Measurements from ENCODE around the gene SPAG17. TPM values are rescaled to one million over a fixed set of nuclear protein-coding genes. Genes with fewer than 3 reads are reported as not detected.

Gene SPAG17
- total RNA-seq, 1 experiment from 2014 or later: 0.52 TPM

- ATAC-seq: no peak
- no peak overlapping the region for H3K27ac Mint-ChIP-seq
- TF ChIP-seq MLX (CRISPR knock-in tag; IDR thresholded peaks at IDR 0.05): no peak
- no peak for TF ChIP-seq JUN (CRISPR knock-in tag; IDR thresholded peaks at IDR 0.05)
- no peak for TF ChIP-seq SOX15 (CRISPR knock-in tag; IDR thresholded peaks at IDR 0.05)
- no peak for TF ChIP-seq NR3C1 (CRISPR knock-in tag; conservative IDR thresholded peaks at IDR 0.05; ENCODE audit: low read depth)
- no peak for TF ChIP-seq CDX4 (CRISPR knock-in tag; IDR thresholded peaks at IDR 0.05; ENCODE audit: borderline replicate concordance)
- TF ChIP-seq JAZF1 (CRISPR knock-in tag; IDR thresholded peaks at IDR 0.05): no peak
- TF ChIP-seq STAT6 (CRISPR knock-in tag; conservative IDR thresholded peaks at IDR 0.05; ENCODE audit: low read depth): no peak
- no peak for TF ChIP-seq ATF1 (CRISPR knock-in tag; IDR thresholded peaks at IDR 0.05)
- peaks cover 33% of the 10 kb centered on the region for H3K4me1 Mint-ChIP-seq
- H3K27me3 Mint-ChIP-seq (ENCODE audit: low read depth): no peaks in the 10 kb centered on the region; the same call in none of the 2 replicates
- DNase-seq (ENCODE audit: low spot score): no peak
- peaks cover 30% of the 10 kb centered on the region for H3K9me3 Mint-ChIP-seq
- H3K4me3 Mint-ChIP-seq: no peak overlapping the region
- peaks cover 23% of the 10 kb centered on the region for H3K36me3 Mint-ChIP-seq
- CTCF ChIA-PET: no interaction called here
- POLR2A ChIA-PET: no interaction called here
Observed at GRCh38 chr1:118189564-118189963, 4.5 kb upstream of the SPAG17 start.

- Mint-ChIP-seq H3K4me1 (peaks cover 37% of the 10 kb centered on the region), H3K27me3 (ENCODE audit: low read depth) (no peaks in the 10 kb centered on the region; the same call in none of the 2 replicates), H3K4me3 (no peak overlapping the region), H3K9me3 (peaks cover 26% of the 10 kb centered on the region), H3K27ac (peak overlapping the region; percentile 8; the same call in 1 of the 2 replicates), H3K36me3 (peaks cover 22% of the 10 kb centered on the region)
- DNase-seq (ENCODE audit: low spot score) (no peak), ATAC-seq (no peak)
- CTCF ChIA-PET: no interaction called here
- no peak for TF ChIP-seq FOXK1 (CRISPR knock-in tag; IDR thresholded peaks at IDR 0.05)
- TF ChIP-seq ZNF425 (CRISPR knock-in tag; conservative IDR thresholded peaks at IDR 0.05): no peak
- TF ChIP-seq FOXJ3 (CRISPR knock-in tag; IDR thresholded peaks at IDR 0.05; ENCODE audit: borderline replicate concordance): no peak
- TF ChIP-seq RELA (CRISPR knock-in tag; IDR thresholded peaks at IDR 0.05; ENCODE audit: borderline replicate concordance): no peak
- no peak for TF ChIP-seq RORB (CRISPR knock-in tag; IDR thresholded peaks at IDR 0.05)
- no peak for TF ChIP-seq USF1 (CRISPR knock-in tag; IDR thresholded peaks at IDR 0.05)
- TF ChIP-seq ZNF121 (CRISPR knock-in tag; IDR thresholded peaks at IDR 0.05): no peak
- no peak for TF ChIP-seq ATF3 (CRISPR knock-in tag; conservative IDR thresholded peaks at IDR 0.05)
- no peak for TF ChIP-seq E2F1 (CRISPR knock-in tag; IDR thresholded peaks at IDR 0.05)
- TF ChIP-seq IRF2 (CRISPR knock-in tag; IDR thresholded peaks at IDR 0.05; ENCODE audit: borderline replicate concordance, low read depth): no peak
- no peak for TF ChIP-seq E2F4 (CRISPR knock-in tag; IDR thresholded peaks at IDR 0.05; ENCODE audit: borderline replicate concordance, low read depth)
- TF ChIP-seq HMGA2 (CRISPR knock-in tag; IDR thresholded peaks at IDR 0.05): no peak
- POLR2A ChIA-PET: no interaction called here
Observed at GRCh38 chr1:118188411-118188810, 3.4 kb upstream of the SPAG17 start.

All from WTC11 (cell line).